ENCODE measurements around the gene TANGO2.

DNA sequence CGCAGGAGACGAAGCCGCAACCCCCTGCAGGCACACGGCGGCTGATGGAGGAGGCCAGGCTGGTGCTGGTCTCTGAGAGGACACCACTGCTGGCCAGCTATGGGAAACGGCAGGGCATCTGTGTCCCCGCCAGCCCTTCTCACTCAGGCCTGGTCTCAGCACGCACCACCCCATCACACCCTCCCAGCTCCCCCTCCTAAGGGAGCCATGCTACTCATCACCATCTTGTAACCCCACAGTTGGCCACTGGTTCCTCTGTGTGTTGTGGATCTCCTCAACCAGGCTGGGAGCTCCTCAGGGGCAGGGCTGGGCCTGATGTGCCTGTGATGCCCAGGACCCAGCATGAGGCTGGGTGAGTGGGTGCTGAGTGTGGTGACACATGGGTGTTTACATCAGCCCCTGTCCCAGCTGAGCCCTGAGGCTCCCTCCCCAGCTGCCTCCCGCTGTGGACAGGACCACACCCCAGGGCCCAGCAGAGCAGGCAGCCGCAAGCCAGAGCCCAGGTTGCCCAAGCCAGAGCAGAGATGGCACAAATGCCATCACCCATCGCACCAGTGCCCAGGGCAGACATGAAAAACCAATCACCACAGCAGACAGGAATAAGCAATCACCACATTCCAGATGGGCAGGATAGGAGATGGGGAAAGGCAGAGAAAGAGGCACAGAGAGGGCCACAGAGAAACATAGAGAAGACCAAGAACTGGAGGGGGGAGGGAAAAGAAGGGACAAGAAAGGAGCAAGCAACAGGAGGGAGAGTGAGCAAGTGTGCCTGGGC is 12.5 kb upstream of the TANGO2 start:
- TF ChIP-seq SUZ12 (IDR thresholded peaks at IDR 0.05; ENCODE audit: extremely low read depth, insufficient read depth, insufficient read length) (no peak), YY1 (IDR thresholded peaks at IDR 0.05; ENCODE audit: insufficient read depth, insufficient read length) (no peak), ZNF274 (IDR thresholded peaks at IDR 0.05; ENCODE audit: low read depth, low read length) (no peak)
